ENCODE measurements around the gene NAGA.

GRCh38 chr22:42062506-42063170 is 8.0 kb downstream of the NAGA start:
- TF ChIP-seq POLR2A (IDR thresholded peaks at IDR 0.05; ENCODE audit: low read depth, low read length) (no peak), PAX5 (IDR thresholded peaks at IDR 0.05; ENCODE audit: insufficient read depth, low read length, severe bottlenecking) (no peak), TAF1 (IDR thresholded peaks at IDR 0.05; ENCODE audit: low read depth, low read length) (no peak), POLR2AphosphoS5 (IDR thresholded peaks at IDR 0.05; ENCODE audit: low read depth, low read length) (no peak)
